HG02870 (cell line): Measurements from ENCODE around the gene GSAP.
"Not testable (repeated sequence)": the region's sequence is repeated elsewhere in the genome, so short reads cannot be mapped to it uniquely, and the experiment has no call there.

ENCODE experiments used
- ATAC-seq: cut with Tn5 transposase; IDR thresholded peaks from one replicate; pipeline ENCODE4 v1.9.1; 2021; ENCODE audit warnings: mild to moderate bottlenecking, moderate library complexity; ENCODE audit not compliant: unreplicated experiment

Gene GSAP, protein sequence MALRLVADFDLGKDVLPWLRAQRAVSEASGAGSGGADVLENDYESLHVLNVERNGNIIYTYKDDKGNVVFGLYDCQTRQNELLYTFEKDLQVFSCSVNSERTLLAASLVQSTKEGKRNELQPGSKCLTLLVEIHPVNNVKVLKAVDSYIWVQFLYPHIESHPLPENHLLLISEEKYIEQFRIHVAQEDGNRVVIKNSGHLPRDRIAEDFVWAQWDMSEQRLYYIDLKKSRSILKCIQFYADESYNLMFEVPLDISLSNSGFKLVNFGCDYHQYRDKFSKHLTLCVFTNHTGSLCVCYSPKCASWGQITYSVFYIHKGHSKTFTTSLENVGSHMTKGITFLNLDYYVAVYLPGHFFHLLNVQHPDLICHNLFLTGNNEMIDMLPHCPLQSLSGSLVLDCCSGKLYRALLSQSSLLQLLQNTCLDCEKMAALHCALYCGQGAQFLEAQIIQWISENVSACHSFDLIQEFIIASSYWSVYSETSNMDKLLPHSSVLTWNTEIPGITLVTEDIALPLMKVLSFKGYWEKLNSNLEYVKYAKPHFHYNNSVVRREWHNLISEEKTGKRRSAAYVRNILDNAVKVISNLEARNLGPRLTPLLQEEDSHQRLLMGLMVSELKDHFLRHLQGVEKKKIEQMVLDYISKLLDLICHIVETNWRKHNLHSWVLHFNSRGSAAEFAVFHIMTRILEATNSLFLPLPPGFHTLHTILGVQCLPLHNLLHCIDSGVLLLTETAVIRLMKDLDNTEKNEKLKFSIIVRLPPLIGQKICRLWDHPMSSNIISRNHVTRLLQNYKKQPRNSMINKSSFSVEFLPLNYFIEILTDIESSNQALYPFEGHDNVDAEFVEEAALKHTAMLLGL

DNA sequence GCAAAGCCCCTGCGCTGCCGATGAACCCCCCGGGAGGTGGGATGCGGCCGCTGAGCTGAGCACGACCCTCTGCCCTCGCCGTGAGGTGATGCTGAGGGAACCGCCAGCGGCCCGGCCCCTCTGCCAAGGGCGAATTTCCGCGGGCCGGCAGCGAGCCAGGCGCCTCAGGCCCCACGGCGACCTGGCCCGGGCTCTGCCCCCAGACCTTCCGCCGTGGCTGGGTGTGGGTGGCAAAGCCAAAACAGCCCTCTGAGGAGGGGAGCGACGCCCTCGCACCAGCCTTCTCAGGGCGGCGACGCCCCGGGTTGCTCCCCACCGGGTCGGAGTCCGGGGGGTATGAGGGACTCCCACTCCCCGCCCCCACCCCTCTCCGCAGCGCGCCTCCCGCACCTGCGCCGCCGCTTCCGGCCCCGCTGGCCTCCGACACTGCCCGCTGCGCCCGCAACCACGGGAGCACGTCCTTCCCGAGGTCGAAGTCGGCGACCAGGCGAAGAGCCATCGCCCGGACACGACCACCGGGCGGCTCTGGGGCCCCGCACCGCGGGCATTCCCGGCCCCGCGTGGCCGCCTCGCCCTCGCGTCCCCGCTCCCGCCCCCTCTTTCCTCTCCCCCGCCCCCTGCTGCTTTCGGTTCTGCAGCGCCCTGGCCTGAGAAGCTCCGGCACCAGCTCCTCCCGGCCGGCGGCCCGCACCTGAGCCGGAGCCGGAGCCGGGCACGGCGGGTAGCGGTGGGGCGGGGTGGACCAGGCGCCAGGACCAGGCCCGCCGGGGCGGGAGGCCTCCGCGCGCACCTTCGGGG, at the start of gene GSAP:
TSS of gene GSAP (minus strand) at position 527 of the 798 bp plus-strand sequence. CDS start at position 499, 28 bp downstream.
- peak; percentile 46 for ATAC-seq

GRCh38 chr7:77465256-77465655, 49.1 kb upstream of the GSAP start:
- ATAC-seq, result no peak

DNA sequence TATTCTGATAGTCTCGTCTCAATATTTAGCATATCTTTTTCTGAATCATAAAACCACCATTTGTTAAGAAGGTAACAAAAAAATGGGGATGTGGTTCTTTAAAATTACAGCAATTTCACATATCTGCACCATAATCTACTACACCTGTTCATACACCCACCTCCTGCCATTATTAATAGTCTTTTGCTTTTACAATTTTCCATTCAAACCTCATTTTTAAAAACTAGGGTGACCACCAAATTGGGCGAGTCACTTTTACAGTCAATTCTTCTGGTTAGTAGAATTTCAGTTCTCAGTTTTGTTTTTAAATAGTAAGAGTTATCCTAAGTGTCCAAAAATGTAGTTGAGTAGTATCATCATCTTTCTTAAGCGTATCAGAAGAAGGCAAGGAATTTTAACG, 48.4 kb upstream of the GSAP start:
- peak; percentile 67 for ATAC-seq

DNA sequence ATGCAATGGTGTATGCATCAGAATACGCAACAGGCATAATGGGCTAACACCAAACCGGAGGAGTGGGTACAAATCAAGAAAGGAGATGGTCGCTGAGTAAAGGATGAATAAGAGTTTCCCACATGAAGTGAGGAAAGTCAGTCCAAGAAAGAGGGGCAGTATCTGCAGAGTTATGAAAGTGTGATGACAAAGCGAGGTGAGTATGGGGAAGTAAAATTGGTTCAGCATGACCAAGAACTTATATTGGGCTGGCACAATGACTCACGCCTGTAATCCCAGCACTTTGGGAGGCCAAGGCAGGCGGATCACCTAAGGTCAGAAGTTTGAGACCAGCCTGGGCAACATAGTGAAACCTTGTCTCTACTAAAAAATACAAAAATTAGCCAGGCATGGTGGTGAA, 47.5 kb upstream of the GSAP start:
- peak; percentile 64 for ATAC-seq

DNA sequence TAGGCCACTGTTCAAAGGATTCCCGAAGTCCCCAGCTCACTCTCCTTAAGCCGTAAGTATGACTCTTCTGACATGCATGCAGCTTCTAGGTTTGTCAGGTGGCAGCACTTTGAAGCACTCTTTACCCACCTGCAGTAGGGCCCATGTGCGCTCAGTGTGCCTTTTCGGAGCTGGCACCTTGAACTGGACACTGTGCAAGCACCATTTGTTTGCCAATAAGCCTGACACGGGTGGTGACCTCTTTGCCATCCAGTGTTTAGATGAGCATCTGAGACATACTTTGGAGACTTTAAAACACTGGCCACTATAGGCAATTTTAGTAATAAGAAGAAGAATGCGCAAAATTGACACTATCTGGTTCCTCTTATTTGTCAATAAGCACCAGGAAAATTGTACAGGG, 45.7 kb upstream of the GSAP start:
- ATAC-seq, result no peak

DNA sequence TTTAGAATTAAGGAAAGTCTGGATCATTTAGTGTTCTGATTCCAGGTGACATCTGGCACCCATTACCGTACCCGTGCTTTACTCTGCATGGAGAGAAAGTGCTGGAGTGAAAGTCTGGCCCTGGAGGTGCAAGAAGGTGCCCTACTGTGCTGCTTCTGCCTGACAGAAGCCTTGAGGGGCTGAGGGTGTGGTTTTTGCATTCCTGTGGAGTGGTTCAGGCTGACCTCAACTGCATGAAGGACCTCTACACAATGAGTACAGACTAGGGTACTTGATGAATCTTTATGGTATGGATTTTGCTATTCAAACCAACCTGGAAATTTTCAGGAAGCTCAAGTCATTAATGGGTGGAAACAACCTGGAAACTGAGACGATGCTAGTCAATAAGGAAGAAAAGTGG, 45.1 kb upstream of the GSAP start:
- no peak for ATAC-seq

GRCh38 chr7:77460057-77460486, 43.9 kb upstream of the GSAP start:
- ATAC-seq, result no peak

DNA sequence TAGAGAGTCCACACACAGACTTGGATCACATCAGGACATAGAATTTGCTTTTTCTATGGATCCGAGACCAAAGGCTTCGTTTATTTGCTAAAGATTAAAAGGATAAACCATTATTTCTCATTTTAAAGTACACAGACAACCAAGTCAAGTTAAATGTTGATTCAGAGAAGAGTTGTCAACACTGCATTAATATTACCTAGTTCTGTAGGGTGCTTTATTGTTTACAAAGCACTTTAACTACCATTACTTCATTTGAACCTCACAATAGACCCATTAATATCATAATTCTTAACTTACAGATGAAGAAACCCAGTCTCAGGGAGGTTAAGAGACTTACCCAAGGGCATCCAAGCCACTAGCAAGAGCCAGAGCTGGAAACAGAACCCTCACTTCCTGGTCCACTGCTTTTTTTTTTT, 43.2 kb upstream of the GSAP start:
- no peak for ATAC-seq

- ATAC-seq, result no peak
Measured at GRCh38 chr7:77458786-77459185, 42.6 kb upstream of the GSAP start.

DNA sequence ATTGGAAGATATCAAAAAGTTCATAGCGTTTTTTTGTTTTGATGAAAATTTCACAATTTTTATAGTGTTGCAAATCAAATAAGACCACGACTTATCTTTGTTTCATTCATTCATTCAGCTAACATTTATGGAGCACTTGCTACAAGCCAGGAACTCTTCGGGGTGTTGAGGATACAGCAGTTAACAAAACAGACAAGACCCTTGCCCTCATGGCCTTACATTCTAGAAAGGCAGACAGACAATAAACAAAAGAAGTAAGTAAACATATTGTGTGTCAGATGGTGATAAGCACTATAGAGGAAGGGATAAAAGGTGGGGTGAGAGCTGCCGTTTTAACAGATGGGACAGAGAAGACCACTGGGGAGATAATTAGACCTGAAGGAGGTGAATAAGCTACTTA, 41.6 kb upstream of the GSAP start:
- ATAC-seq, result no peak

GRCh38 chr7:77456696-77457095, 40.5 kb upstream of the GSAP start:
- no peak for ATAC-seq

- ATAC-seq, result no peak
Measured at GRCh38 chr7:77455321-77455720, 39.2 kb upstream of the GSAP start.

DNA sequence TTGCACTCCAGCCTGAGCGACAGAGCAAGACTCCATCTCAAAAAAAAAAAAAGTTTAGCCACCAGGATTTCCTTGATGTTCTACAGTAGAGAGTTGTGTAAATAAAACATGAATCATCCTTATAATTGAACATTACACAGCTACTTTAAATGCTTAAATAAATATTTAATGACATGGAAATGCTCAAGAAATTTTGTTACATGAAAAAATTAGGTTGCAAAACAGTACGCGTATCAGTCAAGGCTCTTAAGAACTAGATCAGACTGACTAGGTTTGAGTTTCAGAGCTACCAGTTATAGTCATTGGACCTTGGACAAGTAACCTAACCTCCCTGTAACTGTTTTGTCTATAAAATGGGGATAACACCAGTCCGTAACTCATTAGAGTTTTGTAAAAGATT, 38.7 kb upstream of the GSAP start:
- no peak for ATAC-seq

GRCh38 chr7:77453531-77453930, 37.4 kb upstream of the GSAP start:
- ATAC-seq, result no peak

DNA sequence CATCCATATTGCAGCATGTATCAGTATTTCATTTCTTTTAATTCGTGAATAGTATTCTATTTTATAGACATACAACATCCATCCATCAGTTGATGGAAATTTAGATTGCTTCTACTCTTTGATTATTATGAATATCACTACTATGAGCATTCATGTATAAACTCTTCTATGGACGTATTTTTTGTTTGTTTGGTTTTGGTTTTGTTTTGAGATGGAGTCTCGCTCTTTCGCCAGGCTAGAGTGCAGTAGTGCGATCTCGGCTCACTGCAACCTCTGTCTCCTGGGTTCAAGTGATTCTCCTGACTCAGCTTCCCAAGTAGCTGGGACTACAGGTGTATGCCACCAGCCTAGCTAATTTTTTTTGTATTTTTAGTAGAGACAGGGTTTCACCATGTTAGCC, 35.8 kb upstream of the GSAP start:
- ATAC-seq, result not testable (repeated sequence)

- ATAC-seq, result no peak
Measured at GRCh38 chr7:77450613-77451012, 34.5 kb upstream of the GSAP start.

- no peak for ATAC-seq
Measured at GRCh38 chr7:77450054-77450453, 33.9 kb upstream of the GSAP start.

DNA sequence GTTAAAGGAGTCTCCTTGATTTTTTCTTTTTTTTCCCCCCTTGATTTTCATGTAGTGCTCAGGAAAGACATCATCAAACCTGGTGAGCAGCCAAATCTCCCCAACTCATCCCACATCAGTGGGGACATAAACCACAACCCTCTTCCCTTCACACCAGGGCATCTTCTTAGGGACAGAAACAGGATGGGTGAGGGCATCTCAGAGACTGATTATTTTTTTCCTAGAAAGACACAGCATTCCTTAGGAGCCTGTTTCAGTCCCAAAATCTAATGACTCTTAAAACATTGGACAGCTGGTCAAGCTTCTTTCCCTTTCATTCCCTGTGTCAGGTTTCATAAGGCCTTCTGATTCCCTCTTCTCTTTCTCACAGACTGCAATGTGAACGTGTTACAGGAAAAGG, 31.5 kb upstream of the GSAP start:
- ATAC-seq, result no peak

GRCh38 chr7:77444123-77444522, 28.0 kb upstream of the GSAP start:
- no peak for ATAC-seq

DNA sequence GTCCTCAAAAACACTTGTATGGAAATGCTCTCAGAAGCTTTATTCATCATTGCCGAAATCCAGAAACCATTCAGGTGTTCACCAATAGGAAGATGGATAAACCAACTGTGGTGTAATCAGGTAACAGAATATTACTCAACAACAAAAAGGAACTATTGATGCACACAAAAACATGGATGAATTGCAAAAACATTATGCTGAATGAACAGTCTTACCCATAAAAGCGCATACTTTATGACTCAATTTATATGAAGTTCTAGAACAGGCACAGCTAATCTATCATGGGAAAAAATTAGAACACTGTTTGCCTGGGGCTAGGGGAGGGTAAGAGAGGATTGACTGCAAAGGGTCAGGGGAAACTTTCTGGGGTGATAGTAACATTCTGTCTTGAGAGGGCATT, 26.9 kb upstream of the GSAP start:
- no peak for ATAC-seq

DNA sequence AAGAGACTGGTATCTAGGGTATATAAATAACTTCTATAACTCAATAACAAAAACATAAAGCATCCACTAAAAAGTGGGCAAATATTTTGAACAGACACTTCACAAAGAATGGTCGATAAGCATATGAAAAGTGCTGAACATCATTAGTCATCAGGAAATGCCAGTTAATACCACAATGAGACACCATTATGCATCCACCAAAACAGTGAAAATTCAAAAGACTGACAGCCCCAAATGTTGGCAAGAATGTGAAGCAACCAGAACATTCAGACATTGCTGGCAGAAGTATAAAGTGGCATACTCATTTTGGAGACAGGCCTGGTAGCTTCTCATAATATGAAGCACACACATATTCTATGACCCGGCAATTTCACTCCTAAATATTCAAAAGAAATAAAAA, 26.5 kb upstream of the GSAP start:
- no peak for ATAC-seq
